Breast epithelium (tissue), 3 donors: ENCODE results near the gene ANO7.

ENCODE experiments used
- CTCF ChIP-seq, 3 donors: fragments of 450-650 bp; IDR thresholded peaks; one replicate each; pipeline ENCODE4 v1.5.1; 2016 to 2017; ENCODE audit warnings: antibody characterized with exemption in 3 of 3, mild to moderate bottlenecking in 3 of 3, moderate library complexity in 3 of 3
- POLR2AphosphoS5 ChIP-seq, 3 donors: sonication (generic); formaldehyde crosslinking; IDR thresholded peaks; one replicate each; pipeline ENCODE4 v1.6.1; 2017; ENCODE audit warnings: antibody characterized with exemption in 3 of 3

GRCh38 chr2:241252778-241253475, 64.5 kb downstream of the ANO7 start:
- TF ChIP-seq POLR2AphosphoS5 (IDR thresholded peaks at IDR 0.05) (no peak), CTCF (IDR thresholded peaks at IDR 0.05) (no peak)
